NCI-H2029 (cell line): ENCODE data around the gene PRKCE.

Experiments used
- DNase-seq: peaks from one replicate; lab custom pipeline; 2025; lab: John Stamatoyannopoulos, UW

Gene PRKCE

GRCh38 chr2:45993476-45993991 lies 342.1 kb downstream of the PRKCE start:
- DNase-seq = peak; percentile 46

GRCh38 chr2:45994060-45994459 lies 342.6 kb downstream of the PRKCE start:
- DNase-seq = no peak

GRCh38 chr2:46000660-46001059 lies 349.2 kb downstream of the PRKCE start:
- no peak for DNase-seq

- no peak for DNase-seq
These were observed 349.8 kb downstream of the PRKCE start for GRCh38 chr2:46001290-46001689.

- no peak for DNase-seq
These were observed 350.4 kb downstream of the PRKCE start for GRCh38 chr2:46001741-46002506.

GRCh38 chr2:46002507-46002883 lies 351.0 kb downstream of the PRKCE start:
- peak; percentile 72 for DNase-seq

- no peak for DNase-seq
These were observed 351.5 kb downstream of the PRKCE start for GRCh38 chr2:46002947-46003346.

GRCh38 chr2:46003903-46004473 lies 352.5 kb downstream of the PRKCE start:
- DNase-seq = no peak

- no peak for DNase-seq
These were observed 355.1 kb downstream of the PRKCE start for GRCh38 chr2:46006473-46007025.

GRCh38 chr2:46007412-46007811 lies 355.9 kb downstream of the PRKCE start:
- DNase-seq = no peak

- DNase-seq = no peak
These were observed 356.8 kb downstream of the PRKCE start for GRCh38 chr2:46008091-46008870.

GRCh38 chr2:46009315-46009714 lies 357.8 kb downstream of the PRKCE start:
- no peak for DNase-seq

GRCh38 chr2:46009772-46010171 lies 358.3 kb downstream of the PRKCE start:
- no peak for DNase-seq

- no peak for DNase-seq
These were observed 358.9 kb downstream of the PRKCE start for GRCh38 chr2:46010223-46010924.

GRCh38 chr2:46010925-46011490 lies 359.5 kb downstream of the PRKCE start:
- peak; percentile 36 for DNase-seq

GRCh38 chr2:46012618-46013240 lies 361.3 kb downstream of the PRKCE start:
- no peak for DNase-seq

GRCh38 chr2:46013726-46014125 lies 362.3 kb downstream of the PRKCE start:
- no peak for DNase-seq

- DNase-seq = no peak
These were observed 363.6 kb downstream of the PRKCE start for GRCh38 chr2:46014911-46015654.

GRCh38 chr2:46015671-46016070 lies 364.2 kb downstream of the PRKCE start:
- no peak for DNase-seq

- DNase-seq = no peak
These were observed 364.6 kb downstream of the PRKCE start for GRCh38 chr2:46016091-46016490.
